HepG2 (cell line): ENCODE results near the gene NARF. TPM values are rescaled to one million over a fixed set of nuclear protein-coding genes. Genes with fewer than 3 reads are reported as not detected.

ENCODE experiments used
- ARNTL ChIP-seq: sonication (generic); formaldehyde crosslinking; IDR thresholded peaks from 2 replicates; pipeline ENCODE4 v1.4.0; 2020; ENCODE audit warnings: mild to moderate bottlenecking, missing genetic modification reagents
- FOXA1 ChIP-seq, 2 experiments: fragments of 450-650 bp in 1 of 2; sonication (generic) in 1 of 2; formaldehyde crosslinking in 1 of 2; IDR thresholded peaks; 2 replicates each; pipeline versions ENCODE4 v1.4.0 to v1.6.1; 2016 to 2020; ENCODE audit warnings: missing genetic modification reagents in 1 of 2
- HNRNPK ChIP-seq: fragments of 200-400 bp; formaldehyde crosslinking; IDR thresholded peaks from 2 replicates; pipeline ENCODE4 v1.6.1; 2018; ENCODE audit warnings: low read length, low read depth, moderate library complexity, mild to moderate bottlenecking; ENCODE audit not compliant: poor library complexity, severe bottlenecking
- KDM1A ChIP-seq: IDR thresholded peaks from 2 replicates; pipeline ENCODE4 v1.6.1; 2016; ENCODE audit warnings: missing compliant biosample characterization
- KDM5B ChIP-seq: sonication (generic); formaldehyde crosslinking; IDR thresholded peaks from 2 replicates; pipeline ENCODE4 v1.4.0; 2020; ENCODE audit warnings: missing genetic modification reagents, mild to moderate bottlenecking, borderline replicate concordance
- MEIS2 ChIP-seq: sonication (generic); formaldehyde crosslinking; IDR thresholded peaks from 2 replicates; pipeline ENCODE4 v1.9.0; 2021; ENCODE audit warnings: mild to moderate bottlenecking, missing genetic modification reagents
- PLRG1 ChIP-seq: fragments of 450-650 bp; conservative IDR thresholded peaks from 2 replicates; pipeline ENCODE4 v1.6.1; 2016
- RELA ChIP-seq: sonication (generic); formaldehyde crosslinking; IDR thresholded peaks from 2 replicates; pipeline ENCODE4 v1.4.0; 2020; ENCODE audit warnings: missing genetic modification reagents
- SAP130 ChIP-seq: IDR thresholded peaks from 2 replicates; pipeline ENCODE4 v1.6.1; 2016; ENCODE audit warnings: low read depth
- ZFAT ChIP-seq: sonication (generic); formaldehyde crosslinking; conservative IDR thresholded peaks from 2 replicates; pipeline ENCODE4 v1.8.1; 2023; ENCODE audit warnings: missing genetic modification reagents, inconsistent platforms
- ZMYM3 ChIP-seq: sonication (generic); formaldehyde crosslinking; IDR thresholded peaks from 2 replicates; pipeline ENCODE4 v1.5.1; 2020; ENCODE audit warnings: mild to moderate bottlenecking, missing genetic modification reagents
- ZNF878 ChIP-seq: sonication (generic); formaldehyde crosslinking; IDR thresholded peaks from 2 replicates; pipeline ENCODE4 v1.8.1; 2023; ENCODE audit warnings: mild to moderate bottlenecking, missing genetic modification reagents, moderate library complexity
- polyA plus RNA-seq, 8 experiments: library from polyadenylated mRNA; depleted of rRNA in 3 of 8; stranded (reverse) in 7 of 8; unstranded in 1 of 8; fragments of >200 nt; fragmentation: Illumina TruSeq in 4 of 8; extraction: Trizol in 4 of 8; gene quantifications; 2 replicates each; pipeline versions ENCODE4 v1.2.1 to v1.2.3, GENCODE V29; 2011 to 2016; ENCODE audit warnings: low read depth in 4 of 8, missing spikeins in 1 of 8, mixed read lengths in 1 of 8; ENCODE audit not compliant: insufficient read depth in 1 of 8
- total RNA-seq, 5 experiments: library from RNA; depleted of rRNA; stranded (reverse); fragments of >200 nt; fragmentation: Illumina TruSeq; extraction: Trizol; gene quantifications; 2 replicates each; pipeline ENCODE4 v1.2.3, GENCODE V29; 2016; ENCODE audit warnings: low read depth in 1 of 5
- TF ChIP-seq, protein P1 (sequence below): sonication (generic); formaldehyde crosslinking; IDR thresholded peaks from 2 replicates; pipeline ENCODE4 v1.8.1; 2023; ENCODE audit warnings: mild to moderate bottlenecking, missing genetic modification reagents
- TF ChIP-seq, protein P2 (sequence below), 2 experiments: fragments of 450-650 bp in 1 of 2; sonication (generic) in 1 of 2; formaldehyde crosslinking in 1 of 2; IDR thresholded peaks; 2 replicates each; pipeline versions ENCODE4 v1.6.1 to v1.8.0; 2016 to 2022; ENCODE audit warnings: antibody characterized with exemption in 1 of 2, mild to moderate bottlenecking in 1 of 2, missing genetic modification reagents in 1 of 2

The NARF gene
- total and polyA plus RNA-seq, 2 of the 13 experiments (the other 11 are each of a cell fraction or from before 2014, with no cell fraction given): 61.1 to 144 TPM

DNA sequence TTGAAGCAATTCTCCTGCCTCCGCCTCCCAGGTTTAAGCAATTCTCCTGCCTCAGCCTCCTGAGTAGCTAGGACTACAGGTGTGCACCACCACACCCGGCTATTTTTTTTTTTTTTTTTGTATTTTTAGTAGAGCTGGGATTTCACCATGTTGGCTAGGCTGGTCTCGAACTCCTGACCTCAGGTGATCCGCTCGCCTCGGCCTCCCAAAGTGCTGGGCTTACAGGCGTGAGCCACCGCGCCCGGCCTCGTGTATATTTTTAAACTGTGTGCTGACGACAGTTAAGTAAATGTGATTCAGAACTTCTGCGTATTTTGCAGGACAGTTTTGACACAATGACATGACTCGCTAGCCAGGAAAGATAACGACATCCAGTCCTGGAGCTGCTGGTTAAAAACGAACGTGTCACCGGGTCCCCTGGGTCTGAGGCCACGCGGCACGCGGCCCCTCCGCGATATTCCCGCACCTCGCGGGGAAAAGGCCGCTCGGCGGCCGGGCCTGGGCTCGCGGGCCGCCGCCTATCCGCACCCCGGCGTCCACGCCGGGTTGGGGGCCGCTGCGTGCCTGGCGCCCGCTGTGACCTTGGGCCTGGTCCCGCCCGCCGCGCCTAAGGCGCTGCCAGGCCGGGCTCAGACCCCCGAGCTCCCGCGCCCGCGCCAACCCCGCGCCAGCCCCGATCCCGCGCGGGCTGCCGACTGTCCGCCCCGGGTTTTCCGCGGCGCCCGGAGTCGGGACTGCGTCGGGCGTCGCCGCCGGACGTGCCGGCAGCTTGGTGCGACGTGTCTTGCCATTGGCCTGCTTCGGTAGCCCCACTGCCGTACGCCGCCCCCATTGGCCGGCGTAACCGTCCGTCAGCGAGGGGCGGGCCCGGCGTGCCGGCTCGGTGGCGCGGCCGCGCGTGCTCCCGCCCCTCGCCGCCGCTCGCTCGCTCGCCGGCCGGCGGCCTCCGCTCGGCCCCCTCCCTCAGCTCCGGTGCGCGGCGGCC, 60.6 kb downstream of the NARF start, which contains the start of gene FOXK2 (continued):
- TF ChIP-seq ZFAT (CRISPR knock-in tag) (peak; percentile 55; the same call in 1 of the 2 replicates), MEIS2 (CRISPR knock-in tag) (peak; percentile 84), KDM1A (CRISPR knock-in tag) (peak; percentile 82), PLRG1 (no peak), ZMYM3 (CRISPR knock-in tag) (peak; percentile 95), SAP130 (CRISPR knock-in tag) (peak; percentile 82), HNRNPK (peak; percentile 21), KDM5B (CRISPR knock-in tag) (peak; percentile 84; the same call in 1 of the 2 replicates), ARNTL (CRISPR knock-in tag) (0 out of 2 replicates have a peak, but pooled peaks have one; percentile 61), FOXA1 (IDR thresholded peaks at IDR 0.05) (no peak), FOXA1 (CRISPR knock-in tag; IDR thresholded peaks at IDR 0.05) (no peak), RELA (CRISPR knock-in tag) (no peak), ZNF878 (CRISPR knock-in tag) (peak; percentile 44; the same call in 1 of the 2 replicates)
- TF ChIP-seq, protein P1, sequence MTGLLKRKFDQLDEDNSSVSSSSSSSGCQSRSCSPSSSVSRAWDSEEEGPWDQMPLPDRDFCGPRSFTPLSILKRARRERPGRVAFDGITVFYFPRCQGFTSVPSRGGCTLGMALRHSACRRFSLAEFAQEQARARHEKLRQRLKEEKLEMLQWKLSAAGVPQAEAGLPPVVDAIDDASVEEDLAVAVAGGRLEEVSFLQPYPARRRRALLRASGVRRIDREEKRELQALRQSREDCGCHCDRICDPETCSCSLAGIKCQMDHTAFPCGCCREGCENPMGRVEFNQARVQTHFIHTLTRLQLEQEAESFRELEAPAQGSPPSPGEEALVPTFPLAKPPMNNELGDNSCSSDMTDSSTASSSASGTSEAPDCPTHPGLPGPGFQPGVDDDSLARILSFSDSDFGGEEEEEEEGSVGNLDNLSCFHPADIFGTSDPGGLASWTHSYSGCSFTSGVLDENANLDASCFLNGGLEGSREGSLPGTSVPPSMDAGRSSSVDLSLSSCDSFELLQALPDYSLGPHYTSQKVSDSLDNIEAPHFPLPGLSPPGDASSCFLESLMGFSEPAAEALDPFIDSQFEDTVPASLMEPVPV (CRISPR knock-in tag): peak; percentile 58; the same call in 1 of the 2 replicates
- TF ChIP-seq, protein P2, sequence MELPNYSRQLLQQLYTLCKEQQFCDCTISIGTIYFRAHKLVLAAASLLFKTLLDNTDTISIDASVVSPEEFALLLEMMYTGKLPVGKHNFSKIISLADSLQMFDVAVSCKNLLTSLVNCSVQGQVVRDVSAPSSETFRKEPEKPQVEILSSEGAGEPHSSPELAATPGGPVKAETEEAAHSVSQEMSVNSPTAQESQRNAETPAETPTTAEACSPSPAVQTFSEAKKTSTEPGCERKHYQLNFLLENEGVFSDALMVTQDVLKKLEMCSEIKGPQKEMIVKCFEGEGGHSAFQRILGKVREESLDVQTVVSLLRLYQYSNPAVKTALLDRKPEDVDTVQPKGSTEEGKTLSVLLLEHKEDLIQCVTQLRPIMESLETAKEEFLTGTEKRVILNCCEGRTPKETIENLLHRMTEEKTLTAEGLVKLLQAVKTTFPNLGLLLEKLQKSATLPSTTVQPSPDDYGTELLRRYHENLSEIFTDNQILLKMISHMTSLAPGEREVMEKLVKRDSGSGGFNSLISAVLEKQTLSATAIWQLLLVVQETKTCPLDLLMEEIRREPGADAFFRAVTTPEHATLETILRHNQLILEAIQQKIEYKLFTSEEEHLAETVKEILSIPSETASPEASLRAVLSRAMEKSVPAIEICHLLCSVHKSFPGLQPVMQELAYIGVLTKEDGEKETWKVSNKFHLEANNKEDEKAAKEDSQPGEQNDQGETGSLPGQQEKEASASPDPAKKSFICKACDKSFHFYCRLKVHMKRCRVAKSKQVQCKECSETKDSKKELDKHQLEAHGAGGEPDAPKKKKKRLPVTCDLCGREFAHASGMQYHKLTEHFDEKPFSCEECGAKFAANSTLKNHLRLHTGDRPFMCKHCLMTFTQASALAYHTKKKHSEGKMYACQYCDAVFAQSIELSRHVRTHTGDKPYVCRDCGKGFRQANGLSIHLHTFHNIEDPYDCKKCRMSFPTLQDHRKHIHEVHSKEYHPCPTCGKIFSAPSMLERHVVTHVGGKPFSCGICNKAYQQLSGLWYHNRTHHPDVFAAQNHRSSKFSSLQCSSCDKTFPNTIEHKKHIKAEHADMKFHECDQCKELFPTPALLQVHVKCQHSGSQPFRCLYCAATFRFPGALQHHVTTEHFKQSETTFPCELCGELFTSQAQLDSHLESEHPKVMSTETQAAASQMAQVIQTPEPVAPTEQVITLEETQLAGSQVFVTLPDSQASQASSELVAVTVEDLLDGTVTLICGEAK (IDR thresholded peaks at IDR 0.05): no peak
- TF ChIP-seq, protein P2 (CRISPR knock-in tag; IDR thresholded peaks at IDR 0.05): no peak; the same call in 1 of the 2 replicates
